SU-DHL-6 (cell line): ENCODE results near the gene PIK3R1.

Experiments
- CTCF ChIP-seq: fragments of 200-600 bp; sonication (generic); IDR thresholded peaks from one replicate; pipeline ENCODE4 v1.5.1; 2017; ENCODE audit warnings: antibody characterized with exemption, mild to moderate bottlenecking, low read length, moderate library complexity; ENCODE audit not compliant: insufficient read depth, poor library complexity, severe bottlenecking
- EZH2phosphoT487 ChIP-seq: fragments of 200-600 bp; sonication (generic), shearing (Covaris generic); conservative IDR thresholded peaks from 2 replicates; pipeline ENCODE4 v1.6.1; 2018; ENCODE audit warnings: mild to moderate bottlenecking, antibody characterized with exemption, low read length, moderate library complexity, mixed read lengths

GRCh38 chr5:68225911-68226545, 10.5 kb downstream of the PIK3R1 start:
- TF ChIP-seq CTCF = no peak
- no peak for TF ChIP-seq EZH2phosphoT487
